GM19025 (cell line): Measurements from ENCODE around the gene GTF2F2.

Source experiments
- ATAC-seq: cut with Tn5 transposase; IDR thresholded peaks from one replicate; pipeline ENCODE4 v1.9.1; 2021; ENCODE audit warnings: mild to moderate bottlenecking, low read depth, moderate library complexity; ENCODE audit not compliant: unreplicated experiment

The GTF2F2 gene, protein sequence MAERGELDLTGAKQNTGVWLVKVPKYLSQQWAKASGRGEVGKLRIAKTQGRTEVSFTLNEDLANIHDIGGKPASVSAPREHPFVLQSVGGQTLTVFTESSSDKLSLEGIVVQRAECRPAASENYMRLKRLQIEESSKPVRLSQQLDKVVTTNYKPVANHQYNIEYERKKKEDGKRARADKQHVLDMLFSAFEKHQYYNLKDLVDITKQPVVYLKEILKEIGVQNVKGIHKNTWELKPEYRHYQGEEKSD

DNA sequence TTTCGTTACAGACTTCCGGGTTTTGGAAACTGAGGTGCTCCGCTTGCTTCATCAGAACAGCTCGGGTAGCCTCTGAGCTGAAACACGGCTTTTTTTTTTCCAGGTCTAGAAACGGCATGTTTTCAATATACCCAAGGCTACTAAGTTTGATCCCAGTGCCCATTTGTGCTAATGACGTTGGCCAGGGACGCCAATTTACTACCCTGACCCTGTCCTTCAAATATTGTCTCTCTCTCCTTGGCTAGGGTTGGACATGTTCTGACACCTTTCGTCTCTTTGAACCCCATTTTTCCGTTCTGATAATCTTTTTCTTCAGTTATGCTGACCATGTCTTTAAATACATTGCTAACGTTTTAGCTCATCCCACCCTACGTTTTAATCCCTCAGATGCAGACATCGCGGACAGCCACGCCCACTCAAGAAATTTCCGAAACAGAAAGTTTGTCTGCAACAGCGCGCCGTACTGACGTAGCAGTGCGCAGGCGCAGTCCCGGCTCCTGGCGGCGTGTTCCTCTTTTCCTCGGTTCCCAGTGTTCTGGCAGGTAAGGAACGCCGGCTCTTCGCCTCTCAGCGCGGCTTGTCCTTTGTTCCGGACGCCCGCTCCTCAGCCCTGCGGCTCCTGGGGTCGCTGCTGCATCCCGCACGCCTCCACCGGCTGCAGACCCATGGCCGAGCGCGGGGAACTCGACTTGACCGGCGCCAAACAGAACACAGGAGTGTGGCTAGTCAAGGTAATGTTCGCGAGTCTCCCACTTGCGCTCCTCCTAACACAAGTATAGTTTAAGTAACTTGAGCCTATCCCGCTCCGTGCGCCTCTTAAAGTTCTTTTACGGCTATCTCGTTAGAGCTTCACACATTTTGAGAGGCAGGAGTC is at the start of gene GTF2F2:
TSS of gene GTF2F2 (plus strand) at position 520 of the 874 bp plus-strand sequence. CDS start at position 666, 146 bp downstream.
- ATAC-seq = peak; percentile 73

DNA sequence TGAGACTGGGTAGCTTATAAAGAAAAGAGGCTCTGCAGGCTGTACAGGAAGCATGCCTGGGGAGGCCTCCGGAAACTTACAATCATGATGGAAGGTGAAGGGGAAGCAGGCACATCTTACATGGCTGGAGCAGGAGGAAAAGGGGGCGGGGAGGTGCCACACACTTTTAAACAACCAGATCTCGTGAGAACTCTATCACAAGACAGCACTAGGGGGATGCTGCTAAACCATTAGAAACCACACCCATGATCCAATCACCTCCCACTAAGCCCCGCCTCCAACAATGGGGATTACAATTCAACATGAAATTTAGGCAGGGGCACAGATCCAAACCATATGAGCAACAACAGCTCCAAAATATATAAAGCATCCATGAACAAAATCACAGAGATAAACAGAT is 46.5 kb upstream of the GTF2F2 start:
- ATAC-seq = no peak

DNA sequence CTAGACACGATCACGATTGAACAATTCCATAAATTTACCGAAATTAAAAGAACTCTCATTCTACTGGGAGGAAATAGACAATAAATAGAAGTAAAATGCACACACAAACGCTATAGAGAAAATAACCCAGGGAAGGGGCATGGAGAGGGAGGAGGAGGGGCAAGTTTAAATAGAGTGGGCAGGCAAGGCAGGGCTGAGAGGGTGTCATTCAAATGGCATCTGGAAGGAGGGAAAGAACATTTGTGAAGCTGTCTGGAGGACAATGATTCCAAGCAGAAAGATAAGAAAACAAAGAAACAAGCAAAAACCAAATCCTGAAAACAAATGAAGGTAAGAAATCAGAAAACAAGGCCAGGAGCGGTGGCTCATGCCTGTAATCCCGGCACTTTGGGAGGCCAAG is 45.6 kb upstream of the GTF2F2 start:
- no peak for ATAC-seq

DNA sequence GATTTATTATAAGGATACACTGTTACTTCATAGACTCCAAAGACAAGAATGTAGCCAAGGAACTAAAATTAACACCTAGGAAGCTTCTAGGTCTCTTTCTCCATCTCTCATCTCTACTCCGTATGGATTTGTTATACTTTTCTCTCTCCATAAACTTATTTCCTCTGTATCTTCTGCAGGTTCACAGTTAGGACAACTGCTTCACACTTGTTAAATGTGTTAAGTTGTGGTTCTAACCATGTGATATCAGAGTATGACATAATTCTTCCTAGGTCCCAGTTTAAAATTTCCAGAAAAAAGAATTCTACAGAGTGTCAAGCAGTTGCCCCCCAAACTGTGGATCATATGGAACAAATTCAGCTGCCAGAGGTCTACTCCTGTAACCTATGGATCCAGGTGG is 42.3 kb upstream of the GTF2F2 start:
- ATAC-seq = no peak

DNA sequence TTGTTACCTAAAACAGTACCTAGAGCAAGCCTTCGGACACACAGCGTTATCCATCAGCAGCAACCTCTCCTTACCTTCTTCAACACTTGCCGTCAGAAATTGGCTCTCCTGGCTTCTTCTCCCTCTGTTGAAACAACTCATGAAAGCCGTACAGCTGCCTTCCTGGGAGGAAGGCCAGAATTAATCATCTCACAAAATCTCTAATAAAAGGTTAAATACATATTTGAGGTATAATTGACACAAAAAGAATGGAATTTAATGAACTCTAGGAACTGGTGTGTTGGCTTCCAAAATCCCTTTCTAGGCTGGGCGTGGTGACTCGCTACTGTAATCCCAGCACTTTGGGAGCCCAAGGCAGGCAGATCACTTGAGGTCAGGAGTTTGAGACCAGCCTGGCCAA is 37.3 kb upstream of the GTF2F2 start:
- no peak for ATAC-seq

DNA sequence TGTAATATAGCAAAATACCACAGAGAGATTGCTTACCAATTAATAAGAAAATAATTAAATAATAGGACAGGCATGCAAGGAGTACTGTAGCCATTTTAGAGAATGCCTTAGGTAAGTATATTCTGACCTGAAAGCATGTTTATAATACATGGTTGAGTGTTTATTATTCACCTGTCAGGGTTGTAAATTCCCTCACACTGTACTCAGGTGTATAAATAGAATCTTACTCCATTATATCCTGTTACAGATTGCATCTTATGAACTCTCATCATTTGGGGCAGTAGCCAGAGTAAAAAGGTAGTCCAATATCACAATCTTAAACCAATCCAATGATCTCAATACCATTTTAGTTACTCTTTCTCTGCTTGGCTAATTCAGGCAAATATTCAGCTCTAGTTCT is 35.8 kb upstream of the GTF2F2 start:
- no peak for ATAC-seq

DNA sequence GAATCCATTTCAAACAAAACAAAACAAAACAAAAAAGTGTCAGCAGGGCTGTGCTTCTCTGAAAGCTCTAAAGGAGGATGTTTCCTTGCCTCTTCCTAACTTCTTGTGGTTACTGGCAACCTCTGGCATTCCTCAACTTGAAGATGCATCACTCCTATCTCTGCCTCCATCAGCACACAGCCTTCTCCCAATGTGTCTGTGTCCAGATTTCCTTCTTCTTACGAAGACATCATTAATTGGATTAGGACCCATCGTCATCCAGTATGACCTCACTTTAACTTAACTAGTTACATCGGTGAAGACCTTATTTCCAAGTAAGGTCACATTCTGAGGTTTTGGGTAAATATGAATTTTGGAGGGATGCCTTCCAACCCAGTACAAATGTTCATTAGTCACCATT is 33.8 kb upstream of the GTF2F2 start:
- ATAC-seq = no peak

DNA sequence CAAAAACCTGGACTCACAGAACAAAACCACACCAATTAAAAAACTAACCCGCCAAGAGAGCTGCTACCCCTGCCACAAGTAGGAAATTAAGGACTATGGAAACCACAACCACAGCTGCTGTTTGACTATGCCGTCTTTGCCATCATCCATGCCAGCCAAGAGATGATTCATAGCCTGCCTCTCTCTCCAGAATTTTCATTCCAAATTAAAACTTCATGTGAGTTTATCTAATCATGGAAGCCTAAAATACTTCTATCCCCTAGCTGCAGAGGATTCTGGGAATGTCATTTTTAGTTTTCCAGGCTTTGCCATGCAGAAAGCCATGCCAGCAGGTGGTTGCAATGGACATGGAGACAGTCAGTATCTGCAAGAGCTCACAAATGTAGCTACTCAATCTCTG is 27.6 kb upstream of the GTF2F2 start:
- ATAC-seq = no peak

DNA sequence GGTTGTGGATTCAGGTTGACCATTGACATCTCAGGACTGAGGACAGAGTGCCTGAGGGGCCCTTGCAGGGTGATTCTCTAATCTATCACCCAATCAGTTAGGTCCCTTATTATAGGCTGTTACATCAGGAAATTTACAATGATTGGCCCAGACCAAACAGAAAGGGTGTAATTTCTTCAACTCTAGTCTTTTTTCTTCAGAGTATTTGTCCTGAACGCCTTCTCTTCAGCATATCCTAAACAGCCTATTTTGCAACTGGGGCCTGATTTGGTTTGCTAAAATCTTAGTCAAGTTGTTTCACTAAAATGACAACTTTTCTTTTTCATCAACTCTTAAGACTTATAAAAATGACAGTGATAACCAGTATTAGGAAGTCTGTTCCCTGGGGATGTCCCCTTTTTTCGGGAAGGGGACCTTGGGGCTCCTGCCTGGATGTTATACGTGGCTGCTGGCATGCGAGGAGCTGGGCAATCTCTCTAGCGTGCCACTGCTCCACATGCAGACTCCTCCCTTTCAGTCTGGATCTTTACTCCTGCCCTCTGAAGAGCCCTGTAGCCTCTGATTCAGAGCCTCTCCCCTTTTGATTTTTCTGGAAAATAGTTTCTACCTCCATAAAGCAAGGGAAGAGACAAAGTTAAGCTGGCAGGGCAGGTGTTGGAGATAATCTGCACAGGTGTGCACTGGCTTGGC is 19.6 kb upstream of the GTF2F2 start:
- ATAC-seq = no peak

DNA sequence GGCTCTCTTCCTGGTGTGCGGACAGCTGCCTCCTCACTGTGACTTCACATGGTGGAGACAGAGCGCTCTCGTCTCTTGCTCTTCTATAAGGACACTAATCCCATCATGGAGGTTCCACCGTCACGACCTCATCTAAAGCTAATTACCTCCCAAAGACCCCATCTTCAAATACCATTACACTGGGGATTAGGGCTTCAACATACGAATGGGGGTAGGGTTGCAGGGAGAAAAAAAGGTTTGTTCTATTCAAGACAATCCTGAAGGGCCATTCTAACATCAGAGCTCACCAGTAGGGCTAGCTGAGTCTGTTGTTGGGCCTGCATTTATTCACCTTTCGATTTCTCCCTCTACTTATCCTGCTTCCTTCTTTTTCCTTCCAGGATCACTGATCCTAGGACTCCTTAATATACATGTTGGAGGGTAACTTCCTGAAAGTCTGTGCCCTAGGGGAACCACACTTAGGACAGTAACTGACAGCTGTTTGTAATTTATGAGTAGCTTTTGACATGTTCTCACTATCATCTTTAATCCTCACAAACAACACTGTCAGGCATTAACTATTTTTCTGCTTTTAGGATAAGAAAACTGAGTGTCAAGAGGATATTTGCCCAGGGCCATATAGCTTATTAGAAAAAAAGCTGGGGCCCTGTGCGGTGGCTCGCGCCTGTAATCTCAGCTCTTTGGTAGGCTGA is 18.8 kb upstream of the GTF2F2 start:
- ATAC-seq = no peak

DNA sequence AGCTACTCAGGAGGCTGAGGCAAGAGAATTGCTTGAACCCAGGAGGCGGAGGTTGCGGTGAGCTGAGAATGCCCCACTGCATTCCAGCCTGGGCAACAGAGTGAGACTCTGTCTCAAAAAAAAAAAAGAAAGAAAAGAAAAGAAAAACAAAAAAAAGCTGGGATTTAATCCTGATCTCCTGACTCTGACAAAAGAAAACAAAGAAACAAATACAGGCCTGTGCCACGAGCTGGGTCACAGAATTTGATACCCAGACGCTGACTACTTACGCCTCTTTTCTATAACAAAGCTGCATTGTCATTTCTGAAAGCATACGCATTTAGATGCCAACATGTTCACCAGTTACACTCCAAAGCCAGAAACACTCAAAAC is 18.2 kb upstream of the GTF2F2 start:
- no peak for ATAC-seq

DNA sequence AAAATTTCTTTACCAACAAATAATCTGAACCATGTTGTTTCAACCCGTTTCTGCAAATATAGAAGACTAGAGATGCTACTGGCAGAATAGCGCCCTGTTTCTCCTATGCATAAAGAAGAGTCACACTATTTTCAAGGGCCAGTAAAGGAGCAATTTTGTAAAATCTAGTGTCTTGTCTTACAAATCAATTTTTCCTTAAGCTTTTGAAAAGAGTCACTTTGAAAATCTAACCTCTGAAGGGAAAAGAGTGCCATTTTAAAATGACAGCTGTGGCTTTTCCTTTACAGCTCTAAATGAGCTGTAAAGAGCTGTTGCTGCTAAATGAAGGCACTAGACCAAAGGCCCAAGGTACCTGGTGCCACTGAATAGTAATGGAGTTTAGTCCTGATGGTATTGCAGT is 16.9 kb upstream of the GTF2F2 start:
- ATAC-seq = no peak

DNA sequence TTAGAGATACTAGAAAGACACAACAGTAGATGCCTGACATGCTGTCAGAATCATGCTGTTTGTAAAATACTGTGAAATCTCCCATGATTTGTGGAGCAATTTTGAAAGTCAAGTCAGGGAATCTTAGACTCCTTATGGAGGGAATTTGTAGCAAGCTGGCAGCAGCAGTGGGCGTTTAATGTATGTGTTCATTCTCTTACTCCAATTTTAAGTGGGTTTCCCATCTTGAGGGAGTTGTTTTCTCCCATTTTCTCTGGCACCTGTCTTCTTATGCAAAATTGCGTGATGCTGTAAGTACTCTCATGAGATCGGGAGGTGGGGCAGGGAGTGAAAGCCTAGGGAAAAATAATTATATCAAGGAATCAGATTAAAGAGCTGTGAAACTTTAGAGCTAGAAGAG is 16.0 kb upstream of the GTF2F2 start:
- no peak for ATAC-seq

DNA sequence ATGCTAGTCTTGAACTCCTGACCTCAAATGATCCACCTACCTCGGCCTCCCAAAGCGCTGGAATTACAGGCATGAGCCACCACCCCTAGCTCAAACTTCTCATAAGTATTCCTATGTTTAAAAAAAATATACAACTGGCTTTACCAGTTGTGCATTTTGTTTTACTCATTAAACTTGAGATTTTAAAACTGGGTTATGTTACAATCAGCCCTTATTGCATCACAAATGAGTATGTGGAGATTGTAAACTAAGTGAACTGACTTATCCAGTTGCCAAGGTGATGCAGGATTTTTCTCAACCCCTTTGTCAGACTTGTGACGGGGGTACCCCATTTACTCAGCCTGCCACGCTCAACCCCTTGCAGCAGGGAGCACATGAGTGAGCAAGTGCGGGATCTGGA is 14.4 kb upstream of the GTF2F2 start:
- ATAC-seq = no peak

DNA sequence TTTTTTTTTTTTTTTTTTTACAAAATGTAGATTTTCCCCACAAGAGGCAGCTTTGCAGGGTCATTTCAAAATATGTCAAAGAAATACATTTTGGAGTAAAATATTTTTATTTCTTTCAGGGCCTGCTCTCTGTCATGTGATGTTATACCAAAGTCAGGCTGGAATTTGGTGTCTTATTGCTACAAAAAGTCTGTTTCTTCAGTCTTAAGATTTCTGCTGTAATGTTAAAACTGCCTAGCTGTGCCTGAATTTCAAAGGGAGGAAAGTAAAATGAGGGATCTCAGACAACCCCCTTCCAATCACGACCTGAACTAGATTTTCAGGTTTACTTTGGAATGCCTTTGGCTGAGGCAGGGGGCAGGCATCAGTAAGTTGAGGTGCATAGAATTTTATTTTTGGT is 12.8 kb upstream of the GTF2F2 start:
- ATAC-seq = no peak

DNA sequence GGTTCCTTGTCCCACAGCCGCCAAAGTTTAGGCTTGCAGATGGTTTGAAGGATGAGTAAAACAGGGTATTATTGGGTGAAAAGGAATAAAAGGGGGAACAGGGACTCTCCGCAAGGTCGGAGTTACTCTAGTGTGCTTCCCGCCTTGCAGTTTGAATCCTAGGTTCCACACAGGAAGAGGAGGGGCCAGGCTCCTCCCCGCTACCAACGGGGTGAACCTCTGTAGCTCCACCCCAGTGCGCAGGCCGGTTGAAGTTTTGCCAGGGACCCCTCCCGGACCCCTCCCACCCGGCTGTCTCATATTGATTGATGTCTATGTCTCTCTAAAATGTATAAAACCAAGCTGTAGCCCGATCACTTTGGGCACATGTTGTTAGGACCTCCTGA is 11.6 kb upstream of the GTF2F2 start:
- ATAC-seq = peak; percentile 34

DNA sequence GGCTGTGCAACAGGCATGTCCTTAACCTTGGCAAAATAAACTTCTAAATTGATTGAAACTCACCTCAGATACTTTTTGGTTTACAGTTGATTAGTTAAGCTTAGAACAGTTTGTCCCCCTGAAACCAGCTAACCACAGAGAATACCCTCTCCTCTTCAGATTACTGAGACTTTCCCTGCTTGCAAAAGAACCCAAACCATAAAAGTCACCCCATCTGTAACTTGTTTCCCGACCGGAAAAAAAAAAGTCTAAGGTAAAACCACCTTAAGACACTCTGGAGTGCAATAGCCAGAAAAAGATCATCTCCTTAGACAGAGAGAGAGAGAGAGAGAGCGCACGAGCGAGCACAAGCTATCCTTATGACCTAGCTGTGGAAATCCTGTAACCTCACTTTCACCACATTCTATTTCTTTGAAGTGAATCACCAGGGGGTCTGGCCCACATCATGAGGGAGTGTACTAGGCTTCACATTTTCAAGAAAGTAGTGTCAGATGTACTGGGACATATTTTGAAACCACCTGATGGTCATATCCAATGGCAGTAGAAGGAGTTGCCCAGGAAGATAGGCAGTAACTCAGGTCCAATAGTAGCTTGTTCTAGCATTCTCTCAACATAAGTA is 11.1 kb upstream of the GTF2F2 start:
- peak; percentile 48 for ATAC-seq

DNA sequence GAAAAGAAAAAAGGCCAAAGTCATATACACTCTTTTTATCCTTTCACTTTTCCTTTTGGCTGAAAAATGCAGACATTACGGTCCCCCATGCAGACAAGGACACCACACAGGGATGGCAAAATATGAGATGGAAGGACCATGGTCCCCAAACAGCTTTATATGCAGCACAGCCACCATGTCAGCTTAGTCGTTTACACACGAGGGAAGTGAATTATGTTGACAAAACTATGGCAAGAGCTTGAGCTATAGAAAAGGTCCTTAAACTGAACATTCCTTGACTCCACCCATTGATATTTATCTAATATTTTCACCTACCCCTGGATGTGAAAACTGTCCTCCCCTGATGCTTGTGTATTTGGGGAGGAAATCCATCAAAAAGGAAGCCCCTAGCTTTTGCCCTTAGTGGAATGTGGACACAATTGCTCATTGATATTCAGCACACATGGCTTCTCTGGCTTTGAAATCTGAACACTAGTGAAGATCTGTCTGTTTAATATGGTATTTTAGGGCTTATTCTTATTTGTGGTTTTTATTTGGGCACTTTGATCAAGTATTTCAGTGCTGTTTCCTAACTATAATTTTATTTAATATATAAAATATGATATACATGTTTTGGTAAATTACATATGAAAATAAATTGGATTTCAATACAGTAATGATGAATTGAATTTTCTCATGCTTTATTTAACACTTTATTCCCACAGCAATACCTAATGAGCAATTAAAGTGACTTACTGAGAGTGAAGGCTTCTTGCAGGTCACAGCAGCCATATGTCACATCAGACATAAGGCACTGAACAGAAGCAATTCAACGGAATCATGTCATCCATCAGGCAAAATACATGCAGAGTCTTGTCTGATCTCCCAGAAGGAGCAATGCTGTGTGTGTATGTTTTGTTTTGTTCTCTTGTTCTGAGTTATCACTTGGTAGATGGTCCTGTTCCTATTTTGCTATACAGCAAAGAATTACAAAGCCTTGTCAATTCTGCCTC is 6.8 kb upstream of the GTF2F2 start:
- no peak for ATAC-seq

DNA sequence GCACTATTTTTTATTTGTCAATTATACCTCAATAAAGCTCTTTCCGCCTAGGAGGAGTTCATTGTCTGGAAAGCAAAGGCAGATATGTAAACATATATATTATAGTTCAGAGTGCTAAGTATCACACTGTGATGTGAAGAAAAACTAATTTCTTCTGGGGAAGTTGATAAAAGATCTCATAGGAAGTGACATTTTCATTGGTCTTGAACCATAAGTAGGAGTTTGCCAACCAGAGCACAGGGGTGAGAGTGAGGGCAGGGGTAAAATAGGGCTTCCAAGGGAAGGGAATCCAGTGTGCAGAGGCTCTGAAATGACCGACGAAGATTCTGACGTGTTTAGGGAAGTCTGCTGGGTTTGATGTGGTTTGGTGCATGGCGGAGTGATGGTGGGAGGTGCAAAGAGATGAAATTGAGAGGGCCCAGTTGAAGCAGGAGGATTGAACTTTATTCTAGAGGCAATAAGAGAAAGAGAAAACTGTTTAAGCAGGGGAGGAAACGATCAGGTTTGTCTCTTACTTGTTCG is 780 bp upstream of the GTF2F2 start:
- peak; percentile 18 for ATAC-seq
